GM12873 (cell line): ENCODE data around the gene CUL7.

ENCODE experiments used
- TF ChIP-seq, protein P1 (sequence below): IDR thresholded peaks from 2 replicates; pipeline ENCODE4 v1.5.1; 2012; ENCODE audit warnings: low read depth, mild to moderate bottlenecking, moderate library complexity, low read length, control low read depth; ENCODE audit not compliant: insufficient read depth; ENCODE audit errors: missing control alignments

CUL7 gene

GRCh38 chr6:43092635-43093034 lies 39.0 kb upstream of the CUL7 start:
- TF ChIP-seq, protein P1, sequence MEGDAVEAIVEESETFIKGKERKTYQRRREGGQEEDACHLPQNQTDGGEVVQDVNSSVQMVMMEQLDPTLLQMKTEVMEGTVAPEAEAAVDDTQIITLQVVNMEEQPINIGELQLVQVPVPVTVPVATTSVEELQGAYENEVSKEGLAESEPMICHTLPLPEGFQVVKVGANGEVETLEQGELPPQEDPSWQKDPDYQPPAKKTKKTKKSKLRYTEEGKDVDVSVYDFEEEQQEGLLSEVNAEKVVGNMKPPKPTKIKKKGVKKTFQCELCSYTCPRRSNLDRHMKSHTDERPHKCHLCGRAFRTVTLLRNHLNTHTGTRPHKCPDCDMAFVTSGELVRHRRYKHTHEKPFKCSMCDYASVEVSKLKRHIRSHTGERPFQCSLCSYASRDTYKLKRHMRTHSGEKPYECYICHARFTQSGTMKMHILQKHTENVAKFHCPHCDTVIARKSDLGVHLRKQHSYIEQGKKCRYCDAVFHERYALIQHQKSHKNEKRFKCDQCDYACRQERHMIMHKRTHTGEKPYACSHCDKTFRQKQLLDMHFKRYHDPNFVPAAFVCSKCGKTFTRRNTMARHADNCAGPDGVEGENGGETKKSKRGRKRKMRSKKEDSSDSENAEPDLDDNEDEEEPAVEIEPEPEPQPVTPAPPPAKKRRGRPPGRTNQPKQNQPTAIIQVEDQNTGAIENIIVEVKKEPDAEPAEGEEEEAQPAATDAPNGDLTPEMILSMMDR: no peak

- TF ChIP-seq, protein P1: no peak
These were observed 37.9 kb upstream of the CUL7 start for GRCh38 chr6:43091436-43091991.

DNA sequence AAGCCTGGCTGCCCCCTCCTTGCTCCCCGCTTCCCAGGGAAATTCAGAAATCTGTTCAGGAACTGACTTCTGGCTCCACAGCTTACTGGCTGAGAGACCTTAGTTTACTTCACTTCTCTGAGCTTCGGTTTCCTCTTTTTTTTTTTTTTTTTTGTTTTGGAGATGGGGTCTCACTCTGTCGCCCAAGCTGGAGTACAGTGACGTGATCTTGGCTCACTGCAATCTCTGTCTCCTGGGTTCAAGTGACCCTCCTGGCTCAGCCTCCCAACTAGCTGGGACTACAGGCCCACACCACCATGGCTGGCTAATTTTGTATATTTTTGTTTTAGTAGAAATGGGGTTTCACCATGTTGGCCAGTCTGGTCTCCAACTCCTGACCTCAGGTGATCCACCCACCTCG lies 37.4 kb upstream of the CUL7 start:
- TF ChIP-seq, protein P1: no peak

DNA sequence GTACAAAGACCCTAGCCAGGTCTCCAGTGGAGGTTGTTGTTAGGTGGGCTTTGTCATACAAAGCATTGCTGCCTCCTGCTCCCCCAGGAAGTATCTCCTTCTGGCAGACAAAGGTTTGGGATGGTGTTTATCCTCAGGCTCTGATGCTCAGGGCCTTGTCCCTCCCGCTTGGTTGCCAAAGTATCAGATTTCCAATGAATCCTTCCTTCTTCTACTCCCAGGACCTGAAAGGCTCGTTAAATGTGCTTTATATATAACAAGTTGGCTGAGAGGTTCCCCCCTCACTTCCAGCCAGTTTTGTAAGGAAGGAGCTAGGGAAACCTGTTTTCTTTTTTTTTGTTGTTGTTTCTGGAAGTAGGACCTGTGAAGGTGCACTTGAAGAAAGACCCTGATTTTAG lies 36.9 kb upstream of the CUL7 start:
- TF ChIP-seq, protein P1: no peak

- TF ChIP-seq, protein P1: no peak
These were observed 36.4 kb upstream of the CUL7 start for GRCh38 chr6:43089874-43090558.

DNA sequence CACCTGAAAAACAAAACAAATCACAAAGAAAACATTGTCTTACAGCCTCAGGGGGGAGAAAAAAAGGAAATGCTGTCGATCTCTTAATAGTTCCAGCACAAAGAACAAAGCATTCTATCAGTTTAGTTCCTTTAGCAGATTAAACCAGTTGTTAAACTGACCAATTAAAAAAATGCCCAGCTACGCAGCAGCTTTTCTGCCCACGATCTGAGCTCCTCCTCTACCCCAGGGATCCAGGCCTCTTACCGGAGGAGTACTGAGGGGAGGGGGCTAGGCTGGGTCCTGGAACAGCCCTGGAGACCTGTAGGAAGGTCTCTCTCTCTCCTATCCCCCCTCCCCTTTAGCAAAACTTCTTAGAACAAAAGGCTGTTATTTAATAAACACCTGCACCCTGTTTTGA lies 35.8 kb upstream of the CUL7 start:
- TF ChIP-seq, protein P1: no peak

DNA sequence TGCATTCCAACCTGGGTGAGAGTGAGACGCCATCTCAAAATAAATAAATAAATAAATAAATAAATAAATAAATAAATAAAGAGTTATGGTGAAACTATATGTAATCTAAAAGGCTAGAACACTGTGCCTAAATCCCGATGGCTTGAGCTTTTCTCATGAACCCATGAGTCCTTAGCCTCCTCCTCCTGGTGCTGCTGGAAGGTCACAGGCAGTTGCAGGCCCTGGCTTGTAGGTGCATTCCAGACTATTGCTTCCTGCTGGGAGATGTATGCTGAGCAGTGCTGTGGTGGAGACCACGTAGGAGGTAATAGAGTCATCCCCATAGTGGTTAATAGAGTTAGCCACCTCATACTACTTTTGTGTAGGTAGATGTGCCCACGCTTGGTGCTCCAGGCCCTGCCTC lies 35.0 kb upstream of the CUL7 start:
- TF ChIP-seq, protein P1: no peak
